H1 (cell line): ENCODE results near the gene RSPO3.

Source experiments
- CBX8 ChIP-seq: fragments of 300-800, 300-1000 bp; sonication (generic); IDR thresholded peaks from 2 replicates; pipeline ENCODE4 v1.7.1; 2016; ENCODE audit warnings: low read depth, low read length, borderline replicate concordance
- JUN ChIP-seq: IDR thresholded peaks from 2 replicates; pipeline ENCODE4 v1.6.1; 2011; ENCODE audit warnings: low read depth, mild to moderate bottlenecking, improper control_type of control experiment, low read length
- POLR2A ChIP-seq, 2 experiments: IDR thresholded peaks; 1 replicate in 1 of 2; 2 replicates in 1 of 2; pipeline ENCODE4 v1.6.1; 2011; ENCODE audit warnings: low read depth in 2 of 2, low read length in 2 of 2, mild to moderate bottlenecking in 2 of 2; ENCODE audit errors: control extremely low read depth in 1 of 2
- RXRA ChIP-seq: IDR thresholded peaks from 2 replicates; pipeline ENCODE4 v1.6.1; 2011; ENCODE audit warnings: low read depth, mild to moderate bottlenecking, low read length, moderate library complexity; ENCODE audit not compliant: insufficient read depth
- TEAD4 ChIP-seq: IDR thresholded peaks from 2 replicates; pipeline ENCODE4 v1.6.1; 2012; ENCODE audit warnings: low read depth, low read length, inconsistent platforms, mixed read lengths
- TF ChIP-seq, protein P1 (sequence below), 3 experiments: IDR thresholded peaks; 1 replicate in 2 of 3; 2 replicates in 1 of 3; pipeline versions ENCODE4 v1.5.1 to v1.6.1; 2011; ENCODE audit warnings: low read length in 3 of 3, mild to moderate bottlenecking in 3 of 3, inconsistent platforms in 2 of 3, low read depth in 1 of 3, moderate library complexity in 1 of 3; ENCODE audit not compliant: insufficient read depth in 1 of 3; ENCODE audit errors: control extremely low read depth in 1 of 3

DNA sequence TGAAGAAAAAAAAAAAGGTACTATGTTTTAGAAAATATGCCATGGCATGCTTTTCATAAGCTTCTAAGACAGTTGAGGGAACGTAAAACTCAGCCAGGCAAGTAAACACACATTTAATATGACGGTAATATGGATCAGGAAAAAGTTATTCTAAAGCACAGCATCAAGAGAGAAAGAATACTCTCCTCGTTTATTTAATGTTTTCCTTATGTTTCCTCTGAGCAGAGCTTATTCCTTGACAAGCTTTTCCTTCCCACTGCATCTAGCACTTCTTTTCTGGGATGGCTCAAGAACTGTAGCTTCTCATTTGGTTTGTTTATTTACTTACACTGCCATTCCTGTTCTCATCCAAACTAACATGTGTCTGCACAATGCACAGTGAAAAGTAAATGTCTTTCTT lies 2.7 kb upstream of the RSPO3 start:
- TF ChIP-seq JUN: no peak
- TF ChIP-seq, protein P1, sequence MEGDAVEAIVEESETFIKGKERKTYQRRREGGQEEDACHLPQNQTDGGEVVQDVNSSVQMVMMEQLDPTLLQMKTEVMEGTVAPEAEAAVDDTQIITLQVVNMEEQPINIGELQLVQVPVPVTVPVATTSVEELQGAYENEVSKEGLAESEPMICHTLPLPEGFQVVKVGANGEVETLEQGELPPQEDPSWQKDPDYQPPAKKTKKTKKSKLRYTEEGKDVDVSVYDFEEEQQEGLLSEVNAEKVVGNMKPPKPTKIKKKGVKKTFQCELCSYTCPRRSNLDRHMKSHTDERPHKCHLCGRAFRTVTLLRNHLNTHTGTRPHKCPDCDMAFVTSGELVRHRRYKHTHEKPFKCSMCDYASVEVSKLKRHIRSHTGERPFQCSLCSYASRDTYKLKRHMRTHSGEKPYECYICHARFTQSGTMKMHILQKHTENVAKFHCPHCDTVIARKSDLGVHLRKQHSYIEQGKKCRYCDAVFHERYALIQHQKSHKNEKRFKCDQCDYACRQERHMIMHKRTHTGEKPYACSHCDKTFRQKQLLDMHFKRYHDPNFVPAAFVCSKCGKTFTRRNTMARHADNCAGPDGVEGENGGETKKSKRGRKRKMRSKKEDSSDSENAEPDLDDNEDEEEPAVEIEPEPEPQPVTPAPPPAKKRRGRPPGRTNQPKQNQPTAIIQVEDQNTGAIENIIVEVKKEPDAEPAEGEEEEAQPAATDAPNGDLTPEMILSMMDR (IDR thresholded peaks at IDR 0.05; ENCODE audit: control extremely low read depth in 1 of 3, insufficient read depth in 1 of 3, low read depth in 1 of 3, low read length in 3 of 3): no peak
- TF ChIP-seq RXRA: no peak
- no peak for TF ChIP-seq TEAD4
- no peak for TF ChIP-seq CBX8
- TF ChIP-seq POLR2A (IDR thresholded peaks at IDR 0.05; ENCODE audit: control extremely low read depth in 1 of 2, low read depth in 2 of 2, low read length in 2 of 2): no peak
